ENCODE measurements around the gene SMURF1.

GRCh38 chr7:99011341-99011705 is 132.6 kb downstream of the SMURF1 start:
- TF ChIP-seq CSDC2 (CRISPR knock-in tag; IDR thresholded peaks at IDR 0.05), result no peak
- no peak for TF ChIP-seq ESRRG (CRISPR knock-in tag; IDR thresholded peaks at IDR 0.05)
- TF ChIP-seq CREB5 (CRISPR knock-in tag; IDR thresholded peaks at IDR 0.05; ENCODE audit: low read depth), result no peak
- TF ChIP-seq ZFP30 (CRISPR knock-in tag; IDR thresholded peaks at IDR 0.05), result no peak
- no peak for TF ChIP-seq ARNTL (CRISPR knock-in tag; IDR thresholded peaks at IDR 0.05; ENCODE audit: borderline replicate concordance, low read depth)
- TF ChIP-seq ZNF8 (CRISPR knock-in tag; IDR thresholded peaks at IDR 0.05), result no peak
- TF ChIP-seq BACH2 (CRISPR knock-in tag; IDR thresholded peaks at IDR 0.05; ENCODE audit: borderline replicate concordance), result no peak
- TF ChIP-seq PATZ1 (CRISPR knock-in tag; IDR thresholded peaks at IDR 0.05; ENCODE audit: borderline replicate concordance), result no peak
- no peak for TF ChIP-seq ZNF70 (CRISPR knock-in tag; IDR thresholded peaks at IDR 0.05)
- TF ChIP-seq GLIS3 (CRISPR knock-in tag; IDR thresholded peaks at IDR 0.05), result no peak
- TF ChIP-seq POU6F1 (CRISPR knock-in tag; IDR thresholded peaks at IDR 0.05; ENCODE audit: borderline replicate concordance, low read depth), result no peak
- no peak for TF ChIP-seq OSR1 (CRISPR knock-in tag; IDR thresholded peaks at IDR 0.05)
